Measurements from ENCODE around the gene PCBP2.
"Not testable (repeated sequence)": the region's sequence is repeated elsewhere in the genome, so short reads cannot be mapped to it uniquely, and the experiment has no call there.

DNA sequence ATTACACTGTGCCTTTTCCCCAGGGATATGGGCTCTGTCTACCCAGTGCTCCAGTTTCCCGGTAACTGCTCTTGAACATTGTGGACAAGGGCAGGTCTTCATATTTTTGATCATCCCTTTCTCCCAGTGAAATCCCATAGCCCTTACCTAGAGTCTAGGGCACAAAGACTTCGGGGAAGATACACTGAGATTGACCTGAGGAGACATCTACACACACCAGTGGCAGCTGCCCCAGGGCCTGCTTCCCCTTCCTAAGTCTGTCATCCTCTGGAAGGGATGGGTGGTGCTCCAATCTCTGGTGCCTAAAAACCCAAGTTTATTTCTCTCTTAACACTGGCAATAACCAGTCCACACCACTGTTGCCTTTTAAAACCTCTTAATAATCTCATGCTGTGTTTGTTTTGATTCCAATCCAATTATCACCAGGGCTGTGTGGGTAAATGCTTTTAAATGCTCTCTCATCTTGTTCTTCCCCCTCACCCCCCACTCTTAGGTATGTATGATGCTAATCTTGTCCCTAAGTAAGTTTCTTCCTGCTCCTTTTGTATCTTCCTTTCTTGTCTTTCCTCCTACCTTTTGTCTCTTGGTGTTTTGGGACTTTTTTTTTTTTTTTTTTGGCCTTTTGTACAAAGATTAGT, 36.0 kb upstream of the PCBP2 start:
- TF ChIP-seq, protein P1, sequence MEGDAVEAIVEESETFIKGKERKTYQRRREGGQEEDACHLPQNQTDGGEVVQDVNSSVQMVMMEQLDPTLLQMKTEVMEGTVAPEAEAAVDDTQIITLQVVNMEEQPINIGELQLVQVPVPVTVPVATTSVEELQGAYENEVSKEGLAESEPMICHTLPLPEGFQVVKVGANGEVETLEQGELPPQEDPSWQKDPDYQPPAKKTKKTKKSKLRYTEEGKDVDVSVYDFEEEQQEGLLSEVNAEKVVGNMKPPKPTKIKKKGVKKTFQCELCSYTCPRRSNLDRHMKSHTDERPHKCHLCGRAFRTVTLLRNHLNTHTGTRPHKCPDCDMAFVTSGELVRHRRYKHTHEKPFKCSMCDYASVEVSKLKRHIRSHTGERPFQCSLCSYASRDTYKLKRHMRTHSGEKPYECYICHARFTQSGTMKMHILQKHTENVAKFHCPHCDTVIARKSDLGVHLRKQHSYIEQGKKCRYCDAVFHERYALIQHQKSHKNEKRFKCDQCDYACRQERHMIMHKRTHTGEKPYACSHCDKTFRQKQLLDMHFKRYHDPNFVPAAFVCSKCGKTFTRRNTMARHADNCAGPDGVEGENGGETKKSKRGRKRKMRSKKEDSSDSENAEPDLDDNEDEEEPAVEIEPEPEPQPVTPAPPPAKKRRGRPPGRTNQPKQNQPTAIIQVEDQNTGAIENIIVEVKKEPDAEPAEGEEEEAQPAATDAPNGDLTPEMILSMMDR (conservative IDR thresholded peaks at IDR 0.05; ENCODE audit: low read depth, low read length), result not testable (repeated sequence)
- TF ChIP-seq BHLHE40 (IDR thresholded peaks at IDR 0.05; ENCODE audit: low read depth, low read length); POLR2A (IDR thresholded peaks at IDR 0.05; ENCODE audit: low read depth, low read length); SMC3 (IDR thresholded peaks at IDR 0.05; ENCODE audit: low read depth, low read length); RAD21 (IDR thresholded peaks at IDR 0.05; ENCODE audit: low read length); MAZ (IDR thresholded peaks at IDR 0.05; ENCODE audit: borderline replicate concordance, low read depth, low read length); MXI1 (IDR thresholded peaks at IDR 0.05; ENCODE audit: borderline replicate concordance, low read depth, low read length): not testable (repeated sequence)
- TF ChIP-seq, protein P2, sequence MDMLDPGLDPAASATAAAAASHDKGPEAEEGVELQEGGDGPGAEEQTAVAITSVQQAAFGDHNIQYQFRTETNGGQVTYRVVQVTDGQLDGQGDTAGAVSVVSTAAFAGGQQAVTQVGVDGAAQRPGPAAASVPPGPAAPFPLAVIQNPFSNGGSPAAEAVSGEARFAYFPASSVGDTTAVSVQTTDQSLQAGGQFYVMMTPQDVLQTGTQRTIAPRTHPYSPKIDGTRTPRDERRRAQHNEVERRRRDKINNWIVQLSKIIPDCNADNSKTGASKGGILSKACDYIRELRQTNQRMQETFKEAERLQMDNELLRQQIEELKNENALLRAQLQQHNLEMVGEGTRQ (IDR thresholded peaks at IDR 0.05; ENCODE audit: low read depth, low read length), result not testable (repeated sequence)

All from IMR-90 (cell line).